IPS-18a (cell line): ENCODE measurements around the gene NLRC5.

Experiments used
- H3K27ac ChIP-seq: one replicate; pipeline ENCODE4 v1.5.1; 2013; ENCODE audit warnings: low read length
- H3K27me3 ChIP-seq: one replicate; pipeline ENCODE4 v1.6.1; 2013; ENCODE audit warnings: mild to moderate bottlenecking, low read length; ENCODE audit not compliant: control insufficient read depth, insufficient read depth
- H3K36me3 ChIP-seq: one replicate; pipeline ENCODE4 v1.6.1; 2013; ENCODE audit warnings: low read depth, low read length; ENCODE audit not compliant: control insufficient read depth
- H3K4me1 ChIP-seq: one replicate; pipeline ENCODE4 v1.6.1; 2013; ENCODE audit warnings: low read depth, low read length; ENCODE audit not compliant: control insufficient read depth
- H3K4me3 ChIP-seq: one replicate; pipeline ENCODE4 v1.5.1; 2013; ENCODE audit warnings: low read length
- H3K9ac ChIP-seq: one replicate; pipeline ENCODE4 v1.6.1; 2013; ENCODE audit warnings: mild to moderate bottlenecking, low read length, moderate library complexity
- H3K9me3 ChIP-seq: one replicate; pipeline ENCODE4 v1.6.1; 2013; ENCODE audit warnings: low read depth, low read length; ENCODE audit not compliant: control insufficient read depth

NLRC5 gene

DNA sequence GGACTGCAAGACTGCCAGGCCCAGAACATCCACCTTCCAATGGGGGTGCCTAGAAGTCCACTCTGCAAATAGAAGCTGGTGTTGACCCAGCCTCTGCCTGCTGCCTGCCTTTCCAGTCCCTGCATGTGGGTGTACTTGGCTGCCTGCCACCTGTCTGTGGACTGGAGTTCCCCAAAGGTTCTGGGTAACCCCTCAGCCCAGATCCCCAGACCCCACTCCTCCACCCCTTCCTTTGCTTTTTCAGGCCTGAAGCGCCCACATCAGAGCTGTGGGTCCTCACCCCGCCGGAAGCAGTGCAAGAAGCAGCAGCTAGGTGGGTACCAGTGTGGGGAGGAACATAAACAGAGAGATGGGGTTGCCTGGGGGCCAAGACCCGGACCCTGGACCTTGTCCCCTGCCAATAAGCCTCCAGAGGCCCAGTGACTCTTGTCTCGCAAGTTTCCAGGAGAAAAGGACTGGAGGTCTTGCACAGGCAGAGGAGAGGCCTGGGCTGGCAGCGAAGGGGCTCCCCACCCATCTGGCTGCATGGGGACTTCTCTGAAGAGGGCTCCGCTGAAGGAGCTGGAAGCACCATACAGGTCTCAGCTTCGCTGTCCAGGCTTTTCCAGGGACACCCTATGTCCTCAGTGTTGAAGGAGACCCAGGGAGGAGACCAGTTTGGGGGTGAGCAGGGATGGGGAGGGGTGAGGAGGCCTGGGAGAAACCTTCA is 34.3 kb downstream of the NLRC5 start:
- Histone ChIP-seq H3K4me3 (no peak overlapping the region), H3K27ac (no peak overlapping the region), H3K36me3 (no peaks in the 10 kb centered on the region), H3K4me1 (no peaks in the 10 kb centered on the region), H3K27me3 (no peaks in the 10 kb centered on the region), H3K9ac (no peak overlapping the region), H3K9me3 (no peaks in the 10 kb centered on the region)

DNA sequence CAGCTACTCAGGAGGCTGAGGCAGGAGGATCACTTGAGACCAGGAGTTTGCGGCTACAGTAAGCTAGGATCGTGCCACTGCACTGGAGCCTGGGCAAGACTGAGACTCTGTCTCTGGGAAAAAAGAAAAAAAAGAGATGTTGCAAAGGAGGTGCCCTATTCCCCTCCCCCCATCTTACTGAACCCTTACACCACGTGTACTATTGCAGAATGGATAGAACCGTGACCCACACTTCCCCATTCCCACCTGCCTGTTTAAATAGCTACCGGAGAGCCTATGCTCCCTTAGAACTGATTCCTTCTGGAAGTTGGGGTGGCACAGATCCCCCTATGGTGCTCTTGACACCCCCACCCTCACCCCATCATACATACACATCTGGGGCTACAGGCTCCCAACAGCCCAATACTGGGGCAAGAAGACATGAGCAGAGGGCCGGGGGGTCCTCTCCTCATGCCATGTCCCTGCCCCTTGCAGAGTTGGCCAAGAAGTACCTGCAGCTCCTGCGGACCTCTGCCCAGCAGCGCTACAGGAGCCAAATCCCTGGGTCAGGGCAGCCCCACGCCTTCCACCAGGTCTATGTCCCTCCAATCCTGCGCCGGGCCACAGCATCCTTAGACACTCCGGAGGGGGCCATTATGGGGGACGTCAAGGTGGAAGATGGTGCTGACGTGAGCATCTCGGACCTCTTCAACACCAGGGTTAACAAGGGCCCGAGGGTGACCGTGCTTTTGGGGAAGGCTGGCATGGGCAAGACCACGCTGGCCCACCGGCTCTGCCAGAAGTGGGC is 35.7 kb downstream of the NLRC5 start:
- Histone ChIP-seq H3K4me3 (no peak overlapping the region), H3K27ac (no peak overlapping the region), H3K9ac (no peak overlapping the region), H3K36me3 (no peaks in the 10 kb centered on the region), H3K9me3 (no peaks in the 10 kb centered on the region), H3K27me3 (no peaks in the 10 kb centered on the region), H3K4me1 (no peaks in the 10 kb centered on the region)

DNA sequence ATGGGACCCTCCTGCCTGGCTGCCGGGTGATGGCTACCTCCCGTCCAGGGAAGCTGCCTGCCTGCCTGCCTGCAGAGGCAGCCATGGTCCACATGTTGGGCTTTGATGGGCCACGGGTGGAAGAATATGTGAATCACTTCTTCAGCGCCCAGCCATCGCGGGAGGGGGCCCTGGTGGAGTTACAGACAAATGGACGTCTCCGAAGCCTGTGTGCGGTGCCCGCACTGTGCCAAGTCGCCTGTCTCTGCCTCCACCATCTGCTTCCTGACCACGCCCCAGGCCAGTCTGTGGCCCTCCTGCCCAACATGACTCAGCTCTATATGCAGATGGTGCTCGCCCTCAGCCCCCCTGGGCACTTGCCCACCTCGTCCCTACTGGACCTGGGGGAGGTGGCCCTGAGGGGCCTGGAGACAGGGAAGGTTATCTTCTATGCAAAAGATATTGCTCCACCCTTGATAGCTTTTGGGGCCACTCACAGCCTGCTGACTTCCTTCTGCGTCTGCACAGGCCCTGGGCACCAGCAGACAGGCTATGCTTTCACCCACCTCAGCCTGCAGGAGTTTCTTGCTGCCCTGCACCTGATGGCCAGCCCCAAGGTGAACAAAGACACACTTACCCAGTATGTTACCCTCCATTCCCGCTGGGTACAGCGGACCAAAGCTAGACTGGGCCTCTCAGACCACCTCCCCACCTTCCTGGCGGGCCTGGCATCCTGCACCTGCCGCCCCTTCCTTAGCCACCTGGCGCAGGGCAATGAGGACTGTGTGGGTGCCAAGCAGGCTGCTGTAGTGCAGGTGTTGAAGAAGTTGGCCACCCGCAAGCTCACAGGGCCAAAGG is 36.8 kb downstream of the NLRC5 start:
- Histone ChIP-seq H3K36me3 (no peaks in the 10 kb centered on the region), H3K27me3 (no peaks in the 10 kb centered on the region), H3K9me3 (no peaks in the 10 kb centered on the region), H3K27ac (no peak overlapping the region), H3K4me3 (no peak overlapping the region), H3K9ac (no peak overlapping the region), H3K4me1 (no peaks in the 10 kb centered on the region)

- H3K36me3 ChIP-seq = no peaks in the 10 kb centered on the region
- no peaks in the 10 kb centered on the region for H3K9me3 ChIP-seq
- no peaks in the 10 kb centered on the region for H3K27me3 ChIP-seq
- no peak overlapping the region for H3K27ac ChIP-seq
- no peaks in the 10 kb centered on the region for H3K4me1 ChIP-seq
- H3K9ac ChIP-seq = no peak overlapping the region
- no peak overlapping the region for H3K4me3 ChIP-seq
These were observed 37.4 kb downstream of the NLRC5 start for GRCh38 chr16:57026778-57027062.

GRCh38 chr16:57027067-57027466 is 37.7 kb downstream of the NLRC5 start:
- no peaks in the 10 kb centered on the region for H3K4me1 ChIP-seq
- H3K27ac ChIP-seq = no peak overlapping the region
- H3K9me3 ChIP-seq = no peaks in the 10 kb centered on the region
- H3K9ac ChIP-seq = no peak overlapping the region
- H3K36me3 ChIP-seq = no peaks in the 10 kb centered on the region
- no peaks in the 10 kb centered on the region for H3K27me3 ChIP-seq
- no peak overlapping the region for H3K4me3 ChIP-seq

DNA sequence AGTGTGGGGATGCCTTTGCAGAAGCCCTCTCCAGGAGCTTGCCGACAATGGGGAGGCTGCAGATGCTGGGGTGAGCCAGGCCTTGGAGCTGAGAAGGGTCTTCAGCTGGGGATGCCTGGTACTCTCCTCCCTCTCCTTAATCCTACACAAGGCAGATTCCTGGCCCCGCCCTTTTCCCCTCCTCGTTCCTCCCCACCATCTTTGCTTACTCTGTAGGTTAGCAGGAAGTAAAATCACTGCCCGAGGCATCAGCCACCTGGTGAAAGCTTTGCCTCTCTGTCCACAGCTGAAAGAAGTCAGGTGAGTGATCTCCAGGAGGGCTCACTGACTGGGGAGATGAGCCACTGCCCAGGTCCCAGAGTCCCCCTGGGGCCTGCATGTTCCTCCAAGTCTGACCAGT is 38.7 kb downstream of the NLRC5 start:
- no peak overlapping the region for H3K27ac ChIP-seq
- H3K9ac ChIP-seq = no peak overlapping the region
- H3K27me3 ChIP-seq = no peaks in the 10 kb centered on the region
- no peaks in the 10 kb centered on the region for H3K9me3 ChIP-seq
- H3K4me1 ChIP-seq = no peaks in the 10 kb centered on the region
- no peak overlapping the region for H3K4me3 ChIP-seq
- no peaks in the 10 kb centered on the region for H3K36me3 ChIP-seq

- Histone ChIP-seq H3K9ac (no peak overlapping the region), H3K4me3 (no peak overlapping the region), H3K9me3 (no peaks in the 10 kb centered on the region), H3K27ac (no peak overlapping the region), H3K4me1 (no peaks in the 10 kb centered on the region), H3K36me3 (no peaks in the 10 kb centered on the region), H3K27me3 (no peaks in the 10 kb centered on the region)
These were observed 40.1 kb downstream of the NLRC5 start for GRCh38 chr16:57029161-57030160.

DNA sequence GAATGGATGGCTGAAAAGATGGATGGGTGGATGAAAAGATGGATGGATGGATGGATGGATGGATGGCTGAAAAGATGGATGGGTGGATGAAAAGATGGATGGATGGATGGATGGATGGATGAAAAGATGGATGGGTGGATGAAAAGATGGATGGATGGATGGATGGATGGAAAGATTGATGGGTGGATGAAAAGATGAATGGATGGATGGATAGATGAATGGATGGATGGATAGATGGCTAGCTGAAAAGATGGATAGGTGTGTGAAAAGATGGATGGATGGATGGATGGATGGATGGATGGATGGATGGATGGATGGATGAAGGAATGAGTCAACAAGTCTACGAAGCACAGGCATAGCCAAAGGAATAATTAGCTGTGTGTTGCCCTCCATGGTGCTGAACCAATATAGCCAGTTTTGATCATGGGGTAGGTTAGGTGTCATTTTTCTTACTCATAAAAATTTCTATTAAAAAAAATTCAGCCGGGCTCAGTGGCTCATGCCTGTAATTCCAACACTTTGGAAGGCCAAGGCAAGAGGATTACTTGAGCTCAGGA is 41.1 kb downstream of the NLRC5 start:
- H3K9ac ChIP-seq = no peak overlapping the region
- no peaks in the 10 kb centered on the region for H3K36me3 ChIP-seq
- no peaks in the 10 kb centered on the region for H3K9me3 ChIP-seq
- no peak overlapping the region for H3K4me3 ChIP-seq
- no peaks in the 10 kb centered on the region for H3K27me3 ChIP-seq
- H3K4me1 ChIP-seq = no peaks in the 10 kb centered on the region
- no peak overlapping the region for H3K27ac ChIP-seq

- H3K36me3 ChIP-seq = no peaks in the 10 kb centered on the region
- no peaks in the 10 kb centered on the region for H3K4me1 ChIP-seq
- no peak overlapping the region for H3K9ac ChIP-seq
- no peak overlapping the region for H3K27ac ChIP-seq
- no peaks in the 10 kb centered on the region for H3K9me3 ChIP-seq
- H3K4me3 ChIP-seq = no peak overlapping the region
- no peaks in the 10 kb centered on the region for H3K27me3 ChIP-seq
These were observed 41.8 kb downstream of the NLRC5 start for GRCh38 chr16:57031156-57031555.

DNA sequence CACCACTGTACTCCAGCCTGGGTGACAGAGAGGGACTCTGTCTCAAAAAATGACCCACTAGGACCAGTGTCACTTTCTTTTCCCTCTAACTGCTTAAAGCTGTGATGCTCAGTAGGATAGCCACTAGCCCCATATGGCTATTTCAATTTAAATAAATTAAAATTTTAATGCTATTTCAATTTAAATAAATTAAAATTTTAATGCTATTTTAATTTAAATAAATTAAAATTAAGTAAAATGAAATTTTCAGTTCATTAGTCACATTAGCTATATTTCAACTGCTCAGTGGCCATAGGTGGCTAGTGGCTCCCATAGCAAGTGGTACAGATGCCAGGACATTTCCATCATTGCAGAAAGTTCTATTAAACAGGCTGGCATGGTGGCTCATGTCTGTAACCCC is 43.0 kb downstream of the NLRC5 start:
- no peaks in the 10 kb centered on the region for H3K4me1 ChIP-seq
- no peaks in the 10 kb centered on the region for H3K27me3 ChIP-seq
- H3K9me3 ChIP-seq = no peaks in the 10 kb centered on the region
- no peak overlapping the region for H3K27ac ChIP-seq
- no peak overlapping the region for H3K4me3 ChIP-seq
- no peak overlapping the region for H3K9ac ChIP-seq
- H3K36me3 ChIP-seq = no peaks in the 10 kb centered on the region
